Panc1 (cell line): ENCODE data around the gene RAB26. TPM values are rescaled to one million over a fixed set of nuclear protein-coding genes. Genes with fewer than 3 reads are reported as not detected.

Experiments used
- ATAC-seq: fragments of 200-7000 bp; cut with Tn5 transposase; 2 replicates; pipeline ENCODE4 v1.9.1; 2020; ENCODE audit warnings: mild to moderate bottlenecking, moderate library complexity
- BruUV-seq: library from RNA; stranded (reverse); fragments of 400-500 nt; replicated peaks from 2 replicates; lab custom pipeline; 2021; lab: Mats Ljungman, UMichigan
- CTCF ChIA-PET: fragments of 300-600 bp; sonication (Branson Sonifier 250); formaldehyde crosslinking; loops from one replicate; lab custom pipeline; 2022; ENCODE audit warnings: antibody characterized with exemption; lab: Charles Lee
- POLR2A ChIA-PET: fragments of 300-600 bp; sonication (Branson Sonifier 250); formaldehyde crosslinking; loops from one replicate; lab custom pipeline; 2022; ENCODE audit warnings: antibody characterized with exemption; lab: Charles Lee
- DNase-seq: peaks from one replicate; pipeline ENCODE4 v3.0.0-alpha.2; 2010; ENCODE audit warnings: low read depth, low spot score
- H3K27ac ChIP-seq: 2 replicates; pipeline ENCODE4 v1.5.1; 2011; ENCODE audit warnings: mild to moderate bottlenecking, low read length, inconsistent platforms
- H3K27me3 ChIP-seq: fragments of 200-500 bp; sonication (Bioruptor generic); 2 replicates; pipeline ENCODE4 v1.6.0; 2014; ENCODE audit warnings: low read length, inconsistent platforms; ENCODE audit not compliant: control insufficient read depth, insufficient read depth
- H3K36me3 ChIP-seq: fragments of 200-500 bp; sonication (Bioruptor generic); 2 replicates; pipeline ENCODE4 v1.5.1; 2014; ENCODE audit warnings: inconsistent platforms, mild to moderate bottlenecking, low read length, moderate library complexity; ENCODE audit not compliant: control insufficient read depth, insufficient read depth
- H3K4me1 ChIP-seq: 2 replicates; pipeline ENCODE4 v1.5.1; 2011; ENCODE audit warnings: inconsistent platforms, mild to moderate bottlenecking, low read length, moderate library complexity; ENCODE audit not compliant: control insufficient read depth, insufficient read depth
- H3K4me3 ChIP-seq, 2 experiments: 2 replicates each; pipeline ENCODE4 v1.5.1; 2011 to 2012; ENCODE audit warnings: low read depth in 2 of 2, low read length in 2 of 2, mild to moderate bottlenecking in 2 of 2, inconsistent platforms in 1 of 2, moderate library complexity in 1 of 2
- H3K9me3 ChIP-seq: fragments of 200-500 bp; sonication (Bioruptor generic); 2 replicates; pipeline ENCODE4 v1.5.1; 2014; ENCODE audit warnings: low read depth, mild to moderate bottlenecking, inconsistent platforms, low read length, moderate library complexity; ENCODE audit not compliant: control insufficient read depth, insufficient read depth
- CTCF ChIP-seq: fragments of 450-650 bp; IDR thresholded peaks from 2 replicates; pipeline ENCODE4 v1.5.1; 2017; ENCODE audit warnings: mild to moderate bottlenecking
- POLR2AphosphoS5 ChIP-seq: IDR thresholded peaks from 2 replicates; pipeline ENCODE4 v1.6.1; 2012; ENCODE audit warnings: mild to moderate bottlenecking, low read depth, low read length, moderate library complexity
- REST ChIP-seq, 2 experiments: IDR thresholded peaks; 2 replicates each; pipeline ENCODE4 v1.6.1; 2011 to 2012; ENCODE audit warnings: low read depth in 2 of 2, control low read depth in 1 of 2, low read length in 1 of 2, mild to moderate bottlenecking in 1 of 2, moderate library complexity in 1 of 2; ENCODE audit not compliant: insufficient read depth in 1 of 2
- SIN3A ChIP-seq: IDR thresholded peaks from 2 replicates; pipeline ENCODE4 v1.6.1; 2012; ENCODE audit warnings: low read depth, mild to moderate bottlenecking, low read length, moderate library complexity, borderline replicate concordance; ENCODE audit not compliant: insufficient read depth
- TCF7L2 ChIP-seq: IDR thresholded peaks from 2 replicates; pipeline ENCODE4 v1.6.1; 2011; ENCODE audit warnings: mild to moderate bottlenecking, low read depth, low read length, inconsistent platforms
- in situ Hi-C: cut with HindIII; loops from 2 replicates; pipeline ENCODE4 v1.10.0; 2016; ENCODE audit warnings: low sequenced_read_pairs, low pct_unique_long_range_greater_than_20kb
- intact Hi-C: fragments of 100-400 bp; cut with micrococcal nuclease; formaldehyde crosslinking; loops from one replicate; pipeline ENCODE4 v1.10.0; 2022; ENCODE audit not compliant: unreplicated experiment
- total RNA-seq: library from RNA; stranded (reverse); gene quantifications from one replicate; pipeline ENCODE4 v1.2.1, GENCODE V29; 2021; ENCODE audit not compliant: unreplicated experiment

The RAB26 gene
- total RNA-seq, 1 experiment from 2014 or later, result 92.2 TPM

GRCh38 chr16:2142942-2143877, 5.2 kb upstream of the RAB26 start:
- BruUV-seq, result no TSS peak
- ATAC-seq (no peak), DNase-seq (no peak)
- CTCF ChIA-PET, result no interaction called here
- Histone ChIP-seq H3K9me3 (no peaks in the 10 kb centered on the region), H3K27ac (no peak overlapping the region), H3K4me1 (peaks cover 17% of the 10 kb centered on the region), H3K4me3 (no peak overlapping the region), H3K36me3 (no peaks in the 10 kb centered on the region), H3K27me3 (no peaks in the 10 kb centered on the region)
- POLR2A ChIA-PET, result no interaction called here
- intact Hi-C loops, result loop anchor here (10.0 kb wide), 1 partner anchor 118 kb away; the partner anchor contains the start of gene NHERF2
- TF ChIP-seq POLR2AphosphoS5 (no peak), TCF7L2 (no peak), SIN3A (no peak), CTCF (no peak), REST (IDR thresholded peaks at IDR 0.05; ENCODE audit: insufficient read depth in 1 of 2, low read depth in 2 of 2, low read length in 1 of 2) (no peak)
- in situ Hi-C loops, result no loop called here

- H3K36me3 ChIP-seq, result no peaks in the 10 kb centered on the region
- TF ChIP-seq SIN3A (no peak), TCF7L2 (no peak), CTCF (no peak), REST (IDR thresholded peaks at IDR 0.05; ENCODE audit: insufficient read depth in 1 of 2, low read depth in 2 of 2, low read length in 1 of 2) (no peak), POLR2AphosphoS5 (no peak)
- intact Hi-C loops, result loop anchor here (10.0 kb wide), 1 partner anchor 119 kb away; the partner anchor contains the start of gene NHERF2
- H3K27ac ChIP-seq, result no peak overlapping the region
- CTCF ChIA-PET, result no interaction called here
- BruUV-seq, result no TSS peak
- no peak for DNase-seq
- no peak overlapping the region for H3K4me3 ChIP-seq
- no peak for ATAC-seq
- POLR2A ChIA-PET, result no interaction called here
- no peaks in the 10 kb centered on the region for H3K27me3 ChIP-seq
- H3K9me3 ChIP-seq, result no peaks in the 10 kb centered on the region
- in situ Hi-C loops, result no loop called here
- H3K4me1 ChIP-seq, result peaks cover 18% of the 10 kb centered on the region
Observed at GRCh38 chr16:2143878-2144485, 4.4 kb upstream of the RAB26 start.
